HepG2 (cell line): ENCODE measurements around the gene BMI1. TPM values are rescaled to one million over a fixed set of nuclear protein-coding genes. Genes with fewer than 3 reads are reported as not detected.

ENCODE experiments used
- ATAC-seq: fragments of 200-7000 bp; cut with Tn5 transposase; 3 replicates; pipeline ENCODE4 v1.9.1; 2020; ENCODE audit warnings: mild to moderate bottlenecking, moderate library complexity
- BruUV-seq: library from RNA; stranded (reverse); fragments of 400-500 nt; replicated peaks from 2 replicates; lab custom pipeline; 2021; lab: Mats Ljungman, UMichigan
- CTCF ChIA-PET: fragments of 300-600 bp; formaldehyde crosslinking; extraction: SDS; loops from one replicate; lab custom pipeline; 2021; ENCODE audit warnings: low total read pairs, inconsistent platforms, low intra/inter-chr PET ratio; lab: Yijun Ruan, JAX
- POLR2A ChIA-PET: fragments of 350-600 bp; sonication (Branson Sonifier 250); formaldehyde crosslinking; loops from one replicate; lab custom pipeline; 2020; ENCODE audit warnings: antibody characterized with exemption, inconsistent platforms; lab: Yijun Ruan, JAX
- DNase-seq: peaks from one replicate; pipeline ENCODE4 v3.0.0-alpha.2; 2015; ENCODE audit warnings: low spot score
- FAIRE-seq: peaks from 3 replicates; lab custom pipeline; 2011; peaks lifted over from hg19 to GRCh38; lab: Jason Lieb, UNC
- H2AFZ ChIP-seq: one replicate; pipeline ENCODE4 v1.6.1; 2011; ENCODE audit warnings: low read length, inconsistent platforms
- H3K27ac ChIP-seq: fragments of 300-600 bp; 3 replicates; pipeline ENCODE4 v1.8.0; 2011; ENCODE audit warnings: mixed run types, mild to moderate bottlenecking, mixed read lengths, low read length, inconsistent platforms; ENCODE audit not compliant: insufficient read depth; ENCODE audit errors: extremely low read length
- H3K27me3 ChIP-seq, 2 experiments: fragments of 200-600 bp in 1 of 2; 2 replicates in 1 of 2; 3 replicates in 1 of 2; pipeline versions ENCODE4 v1.6.0 to v1.8.0; 2011; ENCODE audit warnings: low read length in 2 of 2, mild to moderate bottlenecking in 2 of 2, moderate library complexity in 2 of 2, inconsistent platforms in 1 of 2; ENCODE audit not compliant: insufficient read depth in 2 of 2, control insufficient read depth in 1 of 2
- H3K36me3 ChIP-seq, 2 experiments: fragments of 200-600 bp in 1 of 2; replicated peaks in 1 of 2; 2 replicates in 1 of 2; 3 replicates in 1 of 2; pipeline versions ENCODE4 v1.5.1 to v1.8.0; 2011; ENCODE audit warnings: low read length in 2 of 2, inconsistent platforms in 1 of 2; ENCODE audit not compliant: insufficient read depth in 2 of 2, control insufficient read depth in 1 of 2
- H3K4me1 ChIP-seq: 2 replicates; pipeline ENCODE4 v1.5.1; 2012; ENCODE audit warnings: low read length, inconsistent platforms; ENCODE audit not compliant: insufficient read depth
- H3K4me2 ChIP-seq: 2 replicates; pipeline ENCODE4 v1.6.0; 2011; ENCODE audit warnings: low read depth, low read length, inconsistent platforms
- H3K4me3 ChIP-seq, 3 experiments: fragments of 200-600 bp in 1 of 3; sonication (generic), shearing (Covaris generic) in 1 of 3; replicated peaks in 1 of 3; 2 replicates each; pipeline ENCODE4 v1.5.1; 2011 to 2016; ENCODE audit warnings: low read length in 3 of 3, inconsistent platforms in 2 of 3, low read depth in 2 of 3, mild to moderate bottlenecking in 2 of 3, control low read depth in 1 of 3, mixed read lengths in 1 of 3; ENCODE audit not compliant: insufficient read depth in 1 of 3
- H3K79me2 ChIP-seq: one replicate; pipeline ENCODE4 v1.6.1; 2011; ENCODE audit warnings: low read length, inconsistent platforms; ENCODE audit not compliant: insufficient read depth
- H3K9ac ChIP-seq: 2 replicates; pipeline ENCODE4 v1.6.0; 2011; ENCODE audit warnings: mild to moderate bottlenecking, low read depth, low read length, inconsistent platforms; ENCODE audit not compliant: insufficient read depth
- H3K9me3 ChIP-seq: 2 replicates; pipeline ENCODE4 v1.5.1; 2012; ENCODE audit warnings: mild to moderate bottlenecking, low read length
- H4K20me1 ChIP-seq: 2 replicates; pipeline ENCODE4 v1.6.0; 2011; ENCODE audit warnings: inconsistent platforms, mild to moderate bottlenecking, low read length, moderate library complexity; ENCODE audit not compliant: insufficient read depth
- CBX2 ChIP-seq, 2 experiments: fragments of 200-600 bp in 1 of 2; sonication (generic); formaldehyde crosslinking in 1 of 2; IDR thresholded peaks; 2 replicates each; pipeline versions ENCODE4 v1.7.0 to v1.8.1; 2018 to 2022; ENCODE audit warnings: low read depth in 2 of 2, low read length in 1 of 2, mild to moderate bottlenecking in 1 of 2, missing genetic modification reagents in 1 of 2
- CREM ChIP-seq, 2 experiments: sonication (generic) in 1 of 2; formaldehyde crosslinking in 1 of 2; IDR thresholded peaks; 2 replicates each; pipeline versions ENCODE4 v1.4.0 to v1.6.1; 2016 to 2020; ENCODE audit warnings: antibody characterized with exemption in 1 of 2, mild to moderate bottlenecking in 1 of 2, missing genetic modification reagents in 1 of 2
- CTCF ChIP-seq: sonication (generic); formaldehyde crosslinking; IDR thresholded peaks from 2 replicates; pipeline ENCODE4 v1.5.0; 2020; ENCODE audit warnings: mild to moderate bottlenecking, missing genetic modification reagents, moderate library complexity
- GMEB1 ChIP-seq: sonication (generic); formaldehyde crosslinking; IDR thresholded peaks from 2 replicates; pipeline ENCODE4 v1.5.1; 2020; ENCODE audit warnings: missing genetic modification reagents, mild to moderate bottlenecking, borderline replicate concordance
- NFKBIZ ChIP-seq: IDR thresholded peaks from 2 replicates; pipeline ENCODE4 v1.6.1; 2018; ENCODE audit warnings: missing genetic modification reagents, missing compliant biosample characterization
- NPAS2 ChIP-seq: sonication (generic); formaldehyde crosslinking; IDR thresholded peaks from 2 replicates; pipeline ENCODE4 v1.8.0; 2022; ENCODE audit warnings: mild to moderate bottlenecking, missing genetic modification reagents, borderline replicate concordance
- PRMT3 ChIP-seq: sonication (generic); formaldehyde crosslinking; IDR thresholded peaks from 2 replicates; pipeline ENCODE4 v1.8.1; 2022; ENCODE audit warnings: low read depth, mild to moderate bottlenecking, moderate library complexity, missing genetic modification reagents, borderline replicate concordance
- TCF12 ChIP-seq, 2 experiments: fragments of 450-650 bp in 1 of 2; sonication (generic) in 1 of 2; formaldehyde crosslinking in 1 of 2; IDR thresholded peaks; 2 replicates each; pipeline versions ENCODE4 v1.6.1 to v1.8.0; 2017 to 2022; ENCODE audit warnings: antibody characterized with exemption in 1 of 2, mild to moderate bottlenecking in 1 of 2, missing genetic modification reagents in 1 of 2, moderate library complexity in 1 of 2
- TFDP2 ChIP-seq: sonication (generic); formaldehyde crosslinking; IDR thresholded peaks from 2 replicates; pipeline ENCODE4 v1.4.0; 2020; ENCODE audit warnings: missing genetic modification reagents
- THAP11 ChIP-seq: IDR thresholded peaks from 2 replicates; pipeline ENCODE4 v1.6.1; 2016; ENCODE audit warnings: missing biosample characterization, missing genetic modification reagents
- ZBTB21 ChIP-seq: sonication (generic); formaldehyde crosslinking; IDR thresholded peaks from 2 replicates; pipeline ENCODE4 v1.4.0; 2020; ENCODE audit warnings: missing genetic modification reagents
- ZNF235 ChIP-seq: sonication (generic); formaldehyde crosslinking; IDR thresholded peaks from 2 replicates; pipeline ENCODE4 v1.8.1; 2023; ENCODE audit warnings: mild to moderate bottlenecking, missing genetic modification reagents, borderline replicate concordance
- ZNF367 ChIP-seq: sonication (generic); formaldehyde crosslinking; IDR thresholded peaks from 2 replicates; pipeline ENCODE4 v1.4.0; 2020; ENCODE audit warnings: missing genetic modification reagents, borderline replicate concordance
- ZNF546 ChIP-seq: sonication (generic); formaldehyde crosslinking; conservative IDR thresholded peaks from 2 replicates; pipeline ENCODE4 v1.8.1; 2023; ENCODE audit warnings: mild to moderate bottlenecking, missing genetic modification reagents
- ZNF562 ChIP-seq: sonication (generic); formaldehyde crosslinking; IDR thresholded peaks from 2 replicates; pipeline ENCODE4 v1.8.0; 2022; ENCODE audit warnings: missing genetic modification reagents, borderline replicate concordance
- WGBS: methylation state at CpG from one replicate; pipeline ENCODE4 v1.1.6; 2017; ENCODE audit warnings: low lambda C conversion rate; 5-methylcytosine and 5-hydroxymethylcytosine counted together
- in situ Hi-C: cut with HindIII; loops from 2 replicates; pipeline ENCODE4 v1.10.0; 2017; ENCODE audit warnings: low pct_unique_long_range_greater_than_20kb; ENCODE audit not compliant: extremely low pct_ligation_motif_present
- intact Hi-C: fragments of 100-400 bp; cut with micrococcal nuclease; formaldehyde crosslinking; loops from one replicate; pipeline ENCODE4 v1.10.0; 2022; ENCODE audit not compliant: unreplicated experiment
- polyA plus RNA-seq, 8 experiments: library from polyadenylated mRNA; depleted of rRNA in 3 of 8; stranded (reverse) in 7 of 8; unstranded in 1 of 8; fragments of >200 nt; fragmentation: Illumina TruSeq in 4 of 8; extraction: Trizol in 4 of 8; gene quantifications; 2 replicates each; pipeline versions ENCODE4 v1.2.1 to v1.2.3, GENCODE V29; 2011 to 2016; ENCODE audit warnings: low read depth in 4 of 8, missing spikeins in 1 of 8, mixed read lengths in 1 of 8; ENCODE audit not compliant: insufficient read depth in 1 of 8
- total RNA-seq, 5 experiments: library from RNA; depleted of rRNA; stranded (reverse); fragments of >200 nt; fragmentation: Illumina TruSeq; extraction: Trizol; gene quantifications; 2 replicates each; pipeline ENCODE4 v1.2.3, GENCODE V29; 2016; ENCODE audit warnings: low read depth in 1 of 5
- TF ChIP-seq, protein P1 (sequence below): IDR thresholded peaks from 2 replicates; pipeline ENCODE4 v1.6.1; 2016; ENCODE audit warnings: low read depth, control low read depth
- TF ChIP-seq, protein P2 (sequence below): sonication (generic); formaldehyde crosslinking; IDR thresholded peaks from 2 replicates; pipeline ENCODE4 v1.8.0; 2022; ENCODE audit warnings: mild to moderate bottlenecking, missing genetic modification reagents, borderline replicate concordance

Gene BMI1
- total and polyA plus RNA-seq, 2 of the 13 experiments (the other 11 are each of a cell fraction or from before 2014, with no cell fraction given) = 30.5 to 44.0 TPM

- no peaks in the 10 kb centered on the region for H3K27me3 ChIP-seq
- no peak overlapping the region for H3K9ac ChIP-seq
- ATAC-seq (no peak), DNase-seq (no peak), FAIRE-seq (no peak)
- no peak overlapping the region for H3K4me2 ChIP-seq
- H3K4me3 ChIP-seq = no peak overlapping the region
- in situ Hi-C loops = no loop called here
- CTCF ChIA-PET = no interaction called here
- POLR2A ChIA-PET = no interaction called here
- H2AFZ ChIP-seq = no peak overlapping the region
- 0% methylated on average over 2 of the region's 2 CpGs for WGBS
- no peaks in the 10 kb centered on the region for H3K36me3 ChIP-seq
- no peaks in the 10 kb centered on the region for H3K4me1 ChIP-seq
- H3K9me3 ChIP-seq = no peaks in the 10 kb centered on the region
- no TSS peak for BruUV-seq
- no peak overlapping the region for H3K27ac ChIP-seq
- no peaks in the 10 kb centered on the region for H4K20me1 ChIP-seq
- H3K79me2 ChIP-seq = no peaks in the 10 kb centered on the region
- intact Hi-C loops = no loop called here
- TF ChIP-seq TFDP2 (CRISPR knock-in tag) (no peak), PRMT3 (CRISPR knock-in tag) (no peak), ZNF367 (no peak), THAP11 (CRISPR knock-in tag) (no peak), ZNF562 (CRISPR knock-in tag) (no peak), ZNF546 (CRISPR knock-in tag) (no peak), CBX2 (IDR thresholded peaks at IDR 0.05; ENCODE audit: low read depth, low read length) (no peak), CBX2 (CRISPR knock-in tag; IDR thresholded peaks at IDR 0.05; ENCODE audit: low read depth) (no peak), NFKBIZ (no peak), CTCF (CRISPR knock-in tag) (no peak), TCF12 (IDR thresholded peaks at IDR 0.05) (no peak), TCF12 (CRISPR knock-in tag; IDR thresholded peaks at IDR 0.05) (no peak), GMEB1 (CRISPR knock-in tag) (no peak), ZBTB21 (CRISPR knock-in tag) (no peak), CREM (IDR thresholded peaks at IDR 0.05) (no peak), CREM (CRISPR knock-in tag; IDR thresholded peaks at IDR 0.05) (no peak), ZNF235 (no peak), NPAS2 (CRISPR knock-in tag) (no peak)
- TF ChIP-seq, protein P1, sequence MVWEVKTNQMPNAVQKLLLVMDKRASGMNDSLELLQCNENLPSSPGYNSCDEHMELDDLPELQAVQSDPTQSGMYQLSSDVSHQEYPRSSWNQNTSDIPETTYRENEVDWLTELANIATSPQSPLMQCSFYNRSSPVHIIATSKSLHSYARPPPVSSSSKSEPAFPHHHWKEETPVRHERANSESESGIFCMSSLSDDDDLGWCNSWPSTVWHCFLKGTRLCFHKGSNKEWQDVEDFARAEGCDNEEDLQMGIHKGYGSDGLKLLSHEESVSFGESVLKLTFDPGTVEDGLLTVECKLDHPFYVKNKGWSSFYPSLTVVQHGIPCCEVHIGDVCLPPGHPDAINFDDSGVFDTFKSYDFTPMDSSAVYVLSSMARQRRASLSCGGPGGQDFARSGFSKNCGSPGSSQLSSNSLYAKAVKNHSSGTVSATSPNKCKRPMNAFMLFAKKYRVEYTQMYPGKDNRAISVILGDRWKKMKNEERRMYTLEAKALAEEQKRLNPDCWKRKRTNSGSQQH (CRISPR knock-in tag) = no peak
- TF ChIP-seq, protein P2, sequence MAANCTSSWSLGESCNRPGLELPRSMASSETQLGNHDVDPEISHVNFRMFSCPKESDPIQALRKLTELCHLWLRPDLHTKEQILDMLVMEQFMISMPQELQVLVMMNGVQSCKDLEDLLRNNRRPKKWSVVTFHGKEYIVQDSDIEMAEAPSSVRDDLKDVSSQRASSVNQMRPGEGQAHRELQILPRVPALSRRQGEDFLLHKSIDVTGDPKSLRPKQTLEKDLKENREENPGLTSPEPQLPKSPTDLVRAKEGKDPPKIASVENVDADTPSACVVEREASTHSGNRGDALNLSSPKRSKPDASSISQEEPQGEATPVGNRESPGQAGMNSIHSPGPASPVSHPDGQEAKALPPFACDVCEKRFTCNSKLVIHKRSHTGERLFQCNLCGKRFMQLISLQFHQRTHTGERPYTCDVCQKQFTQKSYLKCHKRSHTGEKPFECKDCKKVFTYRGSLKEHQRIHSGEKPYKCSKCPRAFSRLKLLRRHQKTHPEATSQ = no peak
Observed at GRCh38 chr10:22294694-22295093, 26.2 kb upstream of the BMI1 start.
